OCI-M1 (cell line): Measurements from ENCODE around the gene GTF3C5.
A peak's percentile ranks its signal among the peaks of the same experiment; 100 is the strongest.
"Not testable (repeated sequence)": the region's sequence is repeated elsewhere in the genome, so short reads cannot be mapped to it uniquely, and the experiment has no call there.

ENCODE experiments used
- DNase-seq: peaks from one replicate; lab custom pipeline; 2025; lab: John Stamatoyannopoulos, UW

GTF3C5 gene

GRCh38 chr9:133055788-133056420 is 25.1 kb downstream of the GTF3C5 start:
- DNase-seq = no peak

- no peak for DNase-seq
Observed at GRCh38 chr9:133056533-133056932, 25.7 kb downstream of the GTF3C5 start.

GRCh38 chr9:133057006-133057405 is 26.2 kb downstream of the GTF3C5 start:
- DNase-seq = no peak

- no peak for DNase-seq
Observed at GRCh38 chr9:133057553-133057952, 26.8 kb downstream of the GTF3C5 start.

GRCh38 chr9:133058071-133058470 is 27.3 kb downstream of the GTF3C5 start:
- DNase-seq = no peak

GRCh38 chr9:133058550-133059320 is 27.9 kb downstream of the GTF3C5 start:
- peak; percentile 74 for DNase-seq

GRCh38 chr9:133059623-133060022 is 28.8 kb downstream of the GTF3C5 start:
- no peak for DNase-seq

GRCh38 chr9:133060417-133060841 is 29.6 kb downstream of the GTF3C5 start:
- DNase-seq = peak; percentile 31

- not testable (repeated sequence) for DNase-seq
Observed at GRCh38 chr9:133061019-133061763, 30.4 kb downstream of the GTF3C5 start.

GRCh38 chr9:133061764-133062145 is 31.0 kb downstream of the GTF3C5 start, which contains the start of gene CEL:
Gene CEL (plus strand): TSS chr9:133061981. CDS start chr9:133062003, 22 bp downstream.
- not testable (repeated sequence) for DNase-seq

GRCh38 chr9:133062569-133062968 is 31.8 kb downstream of the GTF3C5 start:
- not testable (repeated sequence) for DNase-seq

- no peak for DNase-seq
Observed at GRCh38 chr9:133063159-133063499, 32.3 kb downstream of the GTF3C5 start.

GRCh38 chr9:133063500-133064231 is 32.9 kb downstream of the GTF3C5 start:
- DNase-seq = no peak

GRCh38 chr9:133064241-133065069 is 33.7 kb downstream of the GTF3C5 start:
- DNase-seq = no peak

- DNase-seq = no peak
Observed at GRCh38 chr9:133065070-133065388, 34.2 kb downstream of the GTF3C5 start.

GRCh38 chr9:133066181-133066983 is 35.6 kb downstream of the GTF3C5 start:
- no peak for DNase-seq

- no peak for DNase-seq
Observed at GRCh38 chr9:133067006-133067405, 36.2 kb downstream of the GTF3C5 start.

GRCh38 chr9:133067813-133068212 is 37.0 kb downstream of the GTF3C5 start:
- no peak for DNase-seq

GRCh38 chr9:133068431-133068830 is 37.6 kb downstream of the GTF3C5 start:
- DNase-seq = not testable (repeated sequence)

GRCh38 chr9:133070500-133070961 is 39.7 kb downstream of the GTF3C5 start:
- DNase-seq = not testable (repeated sequence)
